ENCODE results near the gene OXER1. TPM values are rescaled to one million over a fixed set of nuclear protein-coding genes. Genes with fewer than 3 reads are reported as not detected.
A peak's percentile ranks its signal among the peaks of the same experiment; 100 is the strongest.
"Not testable (repeated sequence)": the region's sequence is repeated elsewhere in the genome, so short reads cannot be mapped to it uniquely, and the experiment has no call there.

The OXER1 gene
- total RNA-seq, 1 donor from 2014 or later: 0.32 TPM

DNA sequence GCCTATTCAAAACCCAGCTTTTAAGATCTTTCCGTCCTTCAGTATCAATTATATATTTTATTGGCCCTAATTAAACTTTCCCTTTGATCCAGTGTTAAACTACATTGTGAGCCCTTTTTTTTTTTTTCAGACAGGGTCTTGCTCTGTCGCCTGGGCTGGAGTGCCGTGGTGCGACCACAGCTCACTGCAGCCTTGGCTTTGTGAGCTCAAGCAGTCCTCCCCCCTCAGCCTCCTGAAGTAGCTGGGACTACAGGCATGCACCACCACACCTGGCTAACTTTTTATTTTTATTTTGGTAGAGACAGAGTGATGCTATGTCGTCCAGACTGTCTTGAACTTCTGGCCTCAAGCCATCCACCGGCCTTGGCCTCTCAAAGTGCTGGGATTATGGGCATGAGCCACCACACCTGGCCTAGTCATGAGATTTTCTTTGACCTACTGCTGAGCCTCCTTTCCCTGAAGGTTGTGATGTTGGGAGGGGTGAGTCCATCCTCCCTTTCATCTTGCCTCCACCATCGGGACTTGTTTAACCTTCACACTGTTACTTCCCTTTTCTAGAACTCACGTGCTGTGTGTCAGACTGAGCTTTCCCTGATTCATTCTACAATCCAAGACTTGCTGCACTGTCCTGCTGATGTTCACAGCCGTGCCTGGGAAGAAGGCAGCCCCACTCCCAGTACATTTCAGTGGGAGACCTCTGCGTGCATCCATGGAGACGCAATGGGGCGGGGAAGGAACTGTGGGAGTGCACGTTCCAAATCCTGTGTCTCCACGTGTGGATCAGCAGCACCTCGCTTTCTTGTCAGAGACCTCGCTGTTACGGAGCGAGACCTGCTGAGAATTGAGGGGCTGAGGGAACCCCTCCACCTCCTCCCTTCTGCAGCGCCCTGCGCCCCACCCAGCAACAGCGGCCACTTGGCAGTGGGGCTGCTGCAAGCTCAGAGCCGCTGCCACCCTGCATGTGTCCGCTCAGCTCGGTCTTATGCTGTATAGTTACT lies 10.8 kb downstream of the OXER1 start:
- DNase-seq (ENCODE audit: low read depth): peak; percentile 36

- DNase-seq (ENCODE audit: low read depth): no peak
Measured at GRCh38 chr2:42752314-42752713, 11.6 kb downstream of the OXER1 start.

DNA sequence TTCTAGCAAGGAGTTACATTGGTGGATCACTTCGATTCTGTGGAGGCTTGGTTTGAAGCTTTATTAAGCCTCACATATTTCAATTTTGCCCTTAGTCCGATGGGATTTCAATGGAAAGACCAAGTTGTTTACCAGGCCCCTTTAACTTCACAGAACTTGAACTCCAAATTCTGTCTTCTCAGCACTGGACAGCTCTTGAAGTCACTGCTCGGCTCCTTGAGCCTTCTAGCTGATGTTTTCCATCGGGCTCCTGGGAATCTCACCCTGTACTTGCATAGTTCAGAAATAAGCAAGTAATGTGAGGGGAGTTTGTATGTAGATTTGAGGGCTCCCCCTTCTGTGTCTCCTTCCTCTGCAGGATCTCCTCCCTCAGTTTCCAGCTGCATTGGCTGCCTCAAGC lies 15.1 kb downstream of the OXER1 start:
- DNase-seq (ENCODE audit: low read depth): no peak

DNA sequence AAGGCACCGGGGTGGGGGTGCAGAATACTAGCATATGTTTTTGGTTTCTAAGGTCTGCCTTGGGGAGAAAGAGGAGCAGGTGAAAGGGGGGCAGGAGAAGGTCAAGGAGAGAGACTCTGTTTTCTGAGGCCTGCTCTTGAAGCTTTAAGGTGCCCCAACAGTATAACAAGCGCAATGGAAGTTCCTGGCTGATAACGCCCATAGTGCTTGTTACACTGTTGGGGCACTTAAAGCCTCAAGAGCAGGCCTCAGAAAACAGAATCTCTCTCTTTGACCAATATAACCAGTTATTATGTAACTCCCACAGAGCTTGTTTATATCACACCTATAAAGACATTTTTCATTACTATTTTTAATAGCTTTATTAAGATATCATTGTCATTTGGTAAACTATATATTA lies 16.5 kb downstream of the OXER1 start:
- DNase-seq (ENCODE audit: low read depth): no peak

- no peak for DNase-seq (ENCODE audit: low read depth)
Measured at GRCh38 chr2:42744545-42745082, 19.3 kb downstream of the OXER1 start.

DNA sequence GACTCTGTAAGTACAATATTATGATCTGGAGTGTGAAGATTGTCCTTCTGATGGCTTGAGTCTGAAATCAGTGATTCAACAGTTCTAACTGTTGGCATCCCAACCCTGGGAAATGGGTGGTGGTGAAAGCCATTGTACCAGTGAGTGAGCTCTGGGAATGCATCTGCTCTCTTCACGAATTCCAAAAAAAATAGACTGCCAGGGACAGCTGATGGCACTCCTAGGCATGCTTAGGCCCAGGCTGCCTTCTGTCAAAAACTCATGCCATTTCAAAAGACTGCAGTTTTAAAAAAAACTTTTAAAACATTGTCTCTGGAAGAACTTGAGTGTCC lies 20.3 kb downstream of the OXER1 start:
- peak; percentile 78 for DNase-seq (ENCODE audit: low read depth)

DNA sequence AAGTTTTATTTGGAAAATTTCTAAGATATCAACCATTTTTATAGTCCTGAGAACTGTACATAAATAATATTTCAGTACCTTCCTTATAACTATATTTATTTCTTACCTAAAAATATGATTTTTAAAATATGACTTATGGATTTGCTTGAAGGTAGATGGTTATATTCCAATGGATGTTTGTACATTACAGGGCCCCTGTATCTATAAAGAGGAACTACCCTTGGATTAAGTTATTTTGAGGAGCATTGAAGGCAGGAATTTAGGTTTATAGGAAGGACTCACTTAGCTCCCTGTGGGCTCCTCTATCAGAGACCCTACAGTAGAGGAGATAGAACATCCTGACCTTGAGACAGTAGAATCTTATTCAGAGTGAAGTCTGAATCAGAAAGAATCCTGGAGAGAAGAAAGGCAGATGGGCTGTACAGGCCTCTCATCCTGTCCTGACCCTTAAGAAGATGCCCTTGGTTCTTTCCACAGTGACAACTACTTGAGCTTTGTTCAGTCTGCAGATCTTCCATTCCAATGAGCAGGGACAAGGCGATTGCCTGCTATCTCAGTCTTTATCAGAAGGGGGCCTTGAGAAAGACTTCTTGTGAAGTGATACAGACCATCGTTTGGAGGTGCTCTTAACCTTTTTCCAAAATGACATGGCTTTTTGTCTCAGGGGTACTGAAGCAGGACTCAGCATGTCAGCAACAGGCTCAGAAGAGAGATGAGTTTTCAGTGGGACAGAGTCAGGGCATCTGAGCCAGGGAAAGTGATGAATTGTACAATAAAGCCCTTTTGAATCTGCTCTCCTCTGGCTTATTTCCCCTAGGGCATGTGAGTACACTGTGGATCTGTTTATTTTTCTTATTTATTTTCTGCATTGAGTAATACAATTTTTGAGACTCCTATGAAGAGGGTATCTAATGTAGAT lies 20.9 kb downstream of the OXER1 start:
- DNase-seq (ENCODE audit: low read depth): peak; percentile 40

GRCh38 chr2:42741140-42741539 lies 22.8 kb downstream of the OXER1 start:
- DNase-seq (ENCODE audit: low read depth): no peak

- DNase-seq (ENCODE audit: low read depth): no peak
Measured at GRCh38 chr2:42736598-42737322, 27.2 kb downstream of the OXER1 start.

DNA sequence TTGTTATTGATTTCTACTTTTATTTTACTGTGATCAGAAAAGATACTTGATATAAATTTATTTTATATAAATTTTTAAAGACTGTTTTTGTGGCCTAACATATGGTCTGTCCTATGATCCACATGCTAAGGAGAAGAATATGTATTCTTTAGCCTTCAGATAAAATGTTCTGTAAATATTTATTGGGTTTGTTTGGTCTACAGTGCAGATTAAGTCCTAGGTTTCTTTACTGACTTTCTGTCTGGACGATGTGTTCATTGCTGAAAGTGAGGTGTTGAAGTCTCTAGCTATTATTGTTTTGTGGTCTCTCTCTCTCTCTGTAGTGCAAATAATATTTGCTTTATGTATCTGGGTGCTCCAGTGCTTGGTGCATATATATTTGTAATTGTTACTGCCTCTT lies 30.1 kb downstream of the OXER1 start:
- DNase-seq (ENCODE audit: low read depth): no peak

DNA sequence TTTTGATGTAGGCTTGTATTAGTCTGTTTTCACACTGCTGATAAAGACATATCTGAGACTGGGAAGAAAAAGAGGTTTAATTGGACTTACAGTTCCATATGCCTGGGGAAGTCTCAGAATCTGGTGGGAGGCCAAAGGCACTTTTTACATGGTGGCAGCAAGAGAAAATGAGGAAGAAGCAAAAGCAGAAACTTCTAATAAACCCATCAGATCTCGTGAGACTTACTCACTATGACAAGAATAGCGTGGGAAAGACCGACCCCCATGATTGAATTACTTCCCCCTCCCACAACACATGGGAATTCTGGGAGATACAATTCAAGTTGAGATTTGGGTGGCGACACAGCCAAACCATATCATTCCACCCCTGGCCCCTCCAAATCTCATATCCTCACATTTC lies 32.6 kb downstream of the OXER1 start:
- DNase-seq (ENCODE audit: low read depth): not testable (repeated sequence)

DNA sequence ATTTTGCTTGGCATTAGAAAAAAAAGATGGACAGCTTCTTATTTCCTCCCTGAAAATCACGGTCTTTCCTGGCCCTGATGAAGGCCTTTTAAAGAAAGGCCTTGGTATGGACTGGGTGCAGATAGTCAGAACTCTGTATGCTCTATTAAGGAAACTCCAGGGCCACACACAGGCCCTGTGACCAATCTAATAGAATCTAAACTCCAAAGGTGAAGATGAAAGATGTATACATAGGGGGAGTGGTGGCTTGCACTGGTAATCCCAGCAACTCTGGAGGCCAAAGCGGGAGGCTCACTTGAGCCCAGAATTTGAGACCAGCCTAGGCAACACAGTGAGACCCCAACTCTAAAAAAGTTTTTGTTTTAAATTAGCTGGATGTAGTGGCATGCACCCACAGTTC lies 37.3 kb downstream of the OXER1 start:
- DNase-seq (ENCODE audit: low read depth): no peak

- DNase-seq (ENCODE audit: low read depth): no peak
Measured at GRCh38 chr2:42725657-42726056, 38.3 kb downstream of the OXER1 start.

DNA sequence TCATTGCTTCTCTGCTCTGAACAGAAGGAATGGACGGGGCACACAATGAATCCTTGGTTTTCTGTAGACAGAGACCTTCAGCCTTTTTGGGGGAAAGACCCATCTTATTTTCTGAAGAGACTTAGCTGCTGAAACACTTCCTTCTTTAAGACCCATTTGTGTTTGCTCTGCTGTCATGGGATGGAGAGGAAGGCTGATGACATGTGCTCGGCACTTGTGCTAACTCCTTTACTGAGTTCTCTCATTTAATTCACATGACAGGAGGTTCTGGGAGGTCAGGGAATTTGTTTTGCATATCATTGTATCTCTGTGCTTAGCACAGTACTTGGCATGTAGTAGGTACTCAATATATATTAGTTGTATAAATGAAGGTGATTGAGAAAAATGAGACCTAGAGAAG lies 39.0 kb downstream of the OXER1 start:
- DNase-seq (ENCODE audit: low read depth): no peak

GRCh38 chr2:42723465-42723864 lies 40.5 kb downstream of the OXER1 start:
- DNase-seq (ENCODE audit: low read depth): no peak

- DNase-seq (ENCODE audit: low read depth): peak; percentile 59
Measured at GRCh38 chr2:42722320-42723190, 41.4 kb downstream of the OXER1 start.

DNA sequence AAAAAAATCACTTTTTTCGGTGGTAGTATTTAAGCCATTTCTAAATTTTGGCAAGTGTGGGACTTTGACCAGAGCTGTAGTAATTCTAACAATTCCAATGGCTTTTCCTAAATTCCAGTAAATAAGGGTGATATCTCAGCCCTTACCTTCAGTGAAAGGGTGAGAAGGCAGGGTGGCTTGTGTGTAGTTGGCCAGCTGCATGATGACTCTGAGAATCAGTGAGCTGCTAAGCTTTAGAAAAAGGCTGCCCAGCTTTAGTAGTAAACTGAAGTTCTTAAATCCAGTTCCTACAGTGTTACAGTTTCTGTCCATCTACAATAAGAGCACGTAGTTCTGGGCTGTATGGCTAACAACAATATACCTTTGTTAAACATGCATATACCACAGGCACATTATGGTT lies 42.0 kb downstream of the OXER1 start:
- no peak for DNase-seq (ENCODE audit: low read depth)

- no peak for DNase-seq (ENCODE audit: low read depth)
Measured at GRCh38 chr2:42714686-42715085, 49.2 kb downstream of the OXER1 start.

DNA sequence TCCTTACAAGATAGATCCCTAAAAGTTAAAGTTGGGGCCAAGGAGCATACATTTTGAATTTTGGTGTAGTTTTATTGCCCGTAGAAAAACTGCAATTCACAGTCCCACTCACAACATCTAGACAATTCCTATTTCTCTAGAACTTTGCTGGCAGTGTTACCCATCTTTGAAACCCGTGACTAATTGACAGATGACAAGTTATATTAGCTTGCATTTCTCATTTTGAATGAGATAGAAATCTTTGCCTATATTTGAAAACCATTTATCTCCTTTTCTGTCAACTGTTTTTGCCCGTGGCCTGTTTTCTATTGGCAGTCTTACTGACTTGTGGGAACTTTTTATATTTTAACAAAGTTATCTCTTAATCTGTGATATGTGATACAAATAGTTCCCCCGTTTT lies 50.0 kb downstream of the OXER1 start:
- no peak for DNase-seq (ENCODE audit: low read depth)

DNA sequence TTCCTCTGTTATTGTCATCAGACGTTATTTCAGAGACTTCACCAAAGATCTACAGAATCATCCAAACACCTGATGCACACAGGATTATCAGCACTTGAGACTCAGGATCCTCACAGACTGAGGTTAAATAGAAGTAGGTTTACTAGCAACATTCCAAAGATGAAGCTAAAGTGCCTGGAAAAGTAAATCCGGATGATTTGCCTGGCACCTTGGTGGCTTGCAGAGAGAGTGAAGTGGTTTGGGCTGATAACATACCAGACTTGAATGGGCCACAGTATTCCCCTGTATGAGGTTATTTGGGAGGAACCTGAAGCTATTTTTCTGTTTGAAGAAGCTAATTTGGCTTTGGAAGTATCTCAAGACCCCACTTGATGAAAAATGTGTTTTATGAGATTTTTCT lies 51.0 kb downstream of the OXER1 start:
- no peak for DNase-seq (ENCODE audit: low read depth)

All from myocyte (in vitro differentiated cells).